Measurements from ENCODE around the gene TTC12.
"Not testable (repeated sequence)": the region's sequence is repeated elsewhere in the genome, so short reads cannot be mapped to it uniquely, and the experiment has no call there.

TTC12 gene

DNA sequence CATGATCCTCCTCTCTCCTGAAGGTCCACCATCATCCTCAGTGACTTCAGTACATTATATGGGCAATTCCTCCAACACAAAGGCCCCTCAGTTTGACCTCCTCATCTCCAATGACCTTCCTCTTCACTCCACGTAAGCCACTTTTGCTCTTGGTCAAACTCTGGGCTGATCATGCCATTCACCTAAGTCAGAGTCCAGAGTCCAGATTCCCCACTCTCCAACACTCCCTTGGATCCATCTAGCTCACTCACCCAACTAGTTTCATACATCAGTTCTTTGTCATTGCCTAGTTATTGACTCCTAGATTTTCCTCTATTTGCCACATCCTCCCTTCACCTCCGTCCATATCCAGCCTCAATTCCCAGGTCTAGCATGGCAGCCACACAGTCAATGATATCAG is 30.5 kb upstream of the TTC12 start:
- no peak for DNase-seq (ENCODE audit: low read depth, low spot score)

DNA sequence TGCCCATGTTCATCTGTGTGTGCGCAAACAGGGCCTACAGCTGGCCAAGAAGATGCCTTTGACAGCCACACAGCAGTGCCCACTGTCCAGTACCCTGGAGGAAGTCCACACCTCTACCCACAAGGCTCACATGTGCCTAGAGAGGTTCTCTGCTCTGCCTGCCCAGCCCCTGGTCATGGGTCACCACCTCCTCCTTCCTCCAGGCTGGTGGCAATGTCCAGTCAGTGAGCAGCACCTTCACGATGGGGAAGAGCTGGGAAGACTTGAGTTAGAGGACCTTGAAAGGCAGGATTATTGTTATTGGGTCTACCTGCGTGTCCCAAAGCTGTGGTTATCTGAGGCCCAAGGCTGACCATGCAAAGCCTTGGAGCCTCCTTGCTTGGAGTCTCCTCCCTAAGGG is 28.4 kb upstream of the TTC12 start:
- DNase-seq (ENCODE audit: low read depth, low spot score): no peak

- no peak for DNase-seq (ENCODE audit: low read depth, low spot score)
Measured at GRCh38 chr11:113286509-113287497, 27.6 kb upstream of the TTC12 start.

GRCh38 chr11:113287801-113288200 is 26.6 kb upstream of the TTC12 start:
- DNase-seq (ENCODE audit: low read depth, low spot score): no peak

GRCh38 chr11:113288286-113288863 is 26.0 kb upstream of the TTC12 start:
- DNase-seq (ENCODE audit: low read depth, low spot score): no peak

DNA sequence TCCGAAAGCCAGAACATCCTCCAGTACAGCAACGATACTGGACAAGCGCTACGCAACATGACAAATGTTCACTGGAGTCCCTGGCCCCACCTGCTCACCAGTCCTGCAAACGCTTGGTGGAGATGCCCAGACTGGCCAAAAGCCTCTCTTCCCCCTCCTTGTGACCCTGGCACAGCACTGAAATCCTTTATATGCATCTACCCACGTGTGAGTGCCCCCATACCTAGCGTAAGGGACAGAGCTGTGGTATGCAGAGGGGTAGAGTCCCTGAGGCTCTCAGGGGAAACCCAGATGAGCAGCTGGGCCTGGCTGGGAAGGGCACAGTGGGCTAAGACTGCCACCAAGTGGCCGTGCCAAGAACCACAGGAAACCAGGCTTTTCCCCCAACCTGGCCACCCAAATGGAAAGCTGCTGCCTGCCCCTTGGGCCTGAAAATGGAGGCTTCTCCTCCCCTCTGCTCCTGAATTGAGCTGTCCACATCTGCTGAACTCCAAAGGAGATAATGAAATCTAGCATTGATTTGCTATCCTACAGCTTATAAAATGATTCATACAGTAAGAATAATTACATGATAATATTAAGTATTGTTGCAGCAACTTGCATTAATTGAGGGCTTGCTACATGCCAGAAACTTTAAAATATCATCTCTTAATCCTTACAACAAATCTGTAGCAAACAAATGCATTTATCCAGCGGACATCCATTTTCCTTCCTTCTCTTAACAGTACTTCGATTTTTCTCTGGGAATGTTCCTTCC is 24.8 kb upstream of the TTC12 start:
- DNase-seq (ENCODE audit: low read depth, low spot score): peak; percentile 18

DNA sequence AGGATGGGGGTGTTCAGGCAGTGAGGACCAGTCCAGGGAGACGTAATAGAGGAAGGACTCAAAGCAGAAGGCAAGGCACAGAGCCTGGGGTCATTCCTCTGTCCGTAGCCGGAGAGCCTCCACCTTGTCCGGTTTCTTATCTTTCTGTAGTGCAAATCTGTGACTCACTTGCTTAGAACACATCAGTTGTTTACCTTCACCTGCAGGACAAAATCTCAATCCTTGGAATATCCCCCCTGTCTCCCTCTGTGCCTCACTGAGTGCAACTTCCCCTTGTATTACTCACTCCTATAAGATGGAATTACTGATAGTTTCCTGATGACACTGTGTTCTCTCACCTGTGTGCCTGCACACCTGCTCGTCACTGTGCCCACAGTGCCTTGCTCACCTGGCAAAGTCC is 20.4 kb upstream of the TTC12 start:
- no peak for DNase-seq (ENCODE audit: low read depth, low spot score)

GRCh38 chr11:113295993-113296392 is 18.4 kb upstream of the TTC12 start:
- DNase-seq (ENCODE audit: low read depth, low spot score): no peak

GRCh38 chr11:113296447-113297205 is 17.8 kb upstream of the TTC12 start:
- DNase-seq (ENCODE audit: low read depth, low spot score): no peak

GRCh38 chr11:113298496-113298895 is 15.9 kb upstream of the TTC12 start:
- not testable (repeated sequence) for DNase-seq (ENCODE audit: low read depth, low spot score)

DNA sequence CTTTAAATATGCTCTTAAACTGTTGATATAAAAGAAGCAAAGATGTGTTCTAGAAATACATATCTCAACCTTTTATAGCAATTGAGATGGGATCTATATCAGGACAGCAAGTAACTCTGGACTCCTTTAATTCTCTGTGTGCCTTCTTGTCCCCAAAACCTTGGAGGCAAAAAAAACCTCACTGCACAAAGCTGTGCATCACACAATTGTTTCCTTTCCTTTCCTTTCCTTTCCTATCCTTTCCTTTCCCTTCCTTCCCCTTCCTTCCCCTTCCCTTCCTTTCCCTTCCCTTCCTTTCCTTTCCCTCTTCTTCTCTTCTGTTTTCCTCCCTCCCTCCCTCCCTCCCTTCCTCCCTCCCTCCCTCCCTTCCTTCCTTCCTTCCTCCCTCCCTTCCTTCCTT is 9.5 kb upstream of the TTC12 start:
- no peak for DNase-seq (ENCODE audit: low read depth, low spot score)

- DNase-seq (ENCODE audit: low read depth, low spot score): peak; percentile 13
Measured at GRCh38 chr11:113305440-113306336, 8.7 kb upstream of the TTC12 start.

DNA sequence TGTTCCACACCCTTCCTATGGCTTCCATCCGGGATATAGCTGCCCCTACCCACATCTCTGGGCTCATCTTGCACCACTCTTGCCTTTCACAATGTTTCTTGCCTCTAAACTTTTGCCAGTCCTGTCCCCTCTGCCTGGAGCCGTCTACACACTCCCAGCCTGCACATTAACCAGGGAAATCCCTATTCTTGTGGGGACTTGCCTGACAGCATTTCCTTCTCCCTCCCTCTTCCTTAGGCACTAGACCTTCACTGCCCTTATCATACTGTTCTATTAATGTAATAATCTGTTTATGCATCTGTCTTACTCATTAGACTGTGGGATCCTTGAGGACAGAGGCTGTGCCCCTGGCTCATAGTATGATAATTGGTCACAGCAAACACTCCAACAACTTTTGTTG is 5.8 kb upstream of the TTC12 start:
- DNase-seq (ENCODE audit: low read depth, low spot score): no peak

DNA sequence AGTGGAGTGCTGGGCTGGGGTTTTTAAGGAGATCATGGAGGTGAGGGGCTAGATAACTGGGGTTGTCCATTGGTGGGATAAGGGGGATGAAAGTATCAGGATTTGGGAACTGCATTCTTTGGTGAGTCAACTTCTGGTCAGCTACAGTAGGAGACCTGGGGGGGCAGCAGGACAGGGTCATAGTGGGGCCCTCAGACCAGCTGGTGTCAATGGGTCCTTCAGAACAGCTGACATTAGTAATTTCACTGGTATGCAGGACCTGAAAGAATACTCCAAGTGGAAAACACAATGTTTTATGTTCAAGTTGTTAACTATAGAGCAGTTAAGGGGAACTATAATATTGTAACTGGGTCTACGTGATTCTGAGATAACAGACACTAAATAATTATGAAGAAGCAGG is 2.8 kb upstream of the TTC12 start:
- no peak for DNase-seq (ENCODE audit: low read depth, low spot score)

DNA sequence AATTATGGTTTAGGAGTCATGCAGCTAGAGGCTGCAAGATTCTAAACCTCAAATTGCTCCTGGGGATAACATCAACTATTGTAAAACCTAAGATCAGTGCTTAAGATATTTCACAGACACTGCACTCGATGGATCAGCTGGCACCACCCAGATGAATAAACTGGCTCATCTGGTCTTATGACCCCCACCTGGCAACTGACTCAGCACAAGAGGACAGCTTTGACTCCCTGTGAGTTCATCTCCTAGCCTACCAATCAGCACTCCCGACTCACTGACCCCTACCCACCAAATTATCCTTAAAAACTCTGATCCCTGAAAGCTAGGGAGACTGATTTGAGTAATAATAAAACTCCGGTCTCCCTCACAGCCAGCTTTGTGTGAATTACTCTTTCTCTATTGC is 782 bp upstream of the TTC12 start:
- no peak for DNase-seq (ENCODE audit: low read depth, low spot score)

DNA sequence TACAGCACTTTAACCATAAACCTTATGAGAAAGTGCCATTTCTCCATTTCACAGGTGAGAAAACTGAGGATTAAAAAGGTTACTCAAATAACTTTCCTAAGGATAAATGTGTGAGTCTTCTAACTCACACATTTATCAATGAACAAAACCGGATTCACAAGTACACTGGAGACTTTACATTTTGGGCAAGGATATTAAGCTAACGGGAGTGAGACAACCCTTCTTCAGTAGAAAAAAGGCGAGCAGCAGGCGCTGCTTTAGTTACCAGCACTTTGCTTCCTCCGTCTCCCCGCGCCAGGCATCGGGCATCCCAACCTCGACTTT is 356 bp upstream of the TTC12 start:
- DNase-seq (ENCODE audit: low read depth, low spot score): no peak

GRCh38 chr11:113315811-113316210 is 1.4 kb downstream of the TTC12 start:
- DNase-seq (ENCODE audit: low read depth, low spot score): no peak

- DNase-seq (ENCODE audit: low read depth, low spot score): no peak
Measured at GRCh38 chr11:113316256-113316655, 1.9 kb downstream of the TTC12 start.

GRCh38 chr11:113317339-113317738 is 3.0 kb downstream of the TTC12 start:
- DNase-seq (ENCODE audit: low read depth, low spot score): no peak

DNA sequence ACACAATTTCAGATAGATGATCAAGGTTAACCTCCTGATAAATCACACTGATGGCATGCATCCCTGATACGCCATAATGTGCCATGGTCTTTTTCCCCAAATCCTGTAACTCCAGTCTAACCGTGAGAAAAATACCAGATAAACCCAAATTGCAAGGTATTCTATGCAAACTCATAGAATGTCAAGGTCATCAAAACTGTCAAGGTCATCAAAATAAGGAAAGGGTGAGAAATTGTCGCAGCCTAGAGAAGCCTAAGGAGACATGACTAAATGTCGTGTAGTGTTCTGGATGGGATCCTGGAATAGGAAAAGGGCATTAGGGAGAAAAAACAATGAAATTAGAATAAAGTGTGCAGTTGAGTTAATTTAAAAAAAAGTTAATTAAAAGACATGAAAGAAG is 4.7 kb downstream of the TTC12 start:
- no peak for DNase-seq (ENCODE audit: low read depth, low spot score)

GRCh38 chr11:113322158-113322557 is 7.8 kb downstream of the TTC12 start:
- no peak for DNase-seq (ENCODE audit: low read depth, low spot score)

Measured in activated naive CD8-positive, alpha-beta T cell treated with anti-CD3 and anti-CD28 coated beads, Interleukin-2, amount 50 U/mL, for 16 hours (primary cell).